Measurements from ENCODE around the gene CMPK1. TPM values are rescaled to one million over a fixed set of nuclear protein-coding genes. Genes with fewer than 3 reads are reported as not detected.

Gene CMPK1, protein sequence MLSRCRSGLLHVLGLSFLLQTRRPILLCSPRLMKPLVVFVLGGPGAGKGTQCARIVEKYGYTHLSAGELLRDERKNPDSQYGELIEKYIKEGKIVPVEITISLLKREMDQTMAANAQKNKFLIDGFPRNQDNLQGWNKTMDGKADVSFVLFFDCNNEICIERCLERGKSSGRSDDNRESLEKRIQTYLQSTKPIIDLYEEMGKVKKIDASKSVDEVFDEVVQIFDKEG
- total RNA-seq = 56.9 and 88.7 TPM in 2 replicates

DNA sequence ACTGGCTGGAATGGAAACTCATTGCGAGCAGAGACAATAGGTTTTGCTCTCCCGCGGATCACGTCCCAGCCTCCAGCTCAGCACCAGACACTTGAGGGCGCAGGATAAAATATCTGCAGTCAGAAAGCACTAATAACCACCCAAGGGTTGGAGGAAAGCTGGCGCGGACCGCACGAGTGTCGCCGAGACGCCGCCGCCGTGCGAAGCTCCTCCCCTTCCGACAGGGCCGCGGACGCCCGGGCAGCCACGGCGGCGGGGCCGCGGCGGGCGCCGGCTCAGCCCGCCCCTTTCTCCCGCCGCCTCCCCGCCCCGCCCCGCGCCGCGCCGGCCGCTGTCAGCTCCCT, at the start of gene CMPK1:
Gene CMPK1, plus strand, starts transcription at position 213 of the 344 bp plus-strand sequence. CDS start 156 bp downstream, outside the sequence.

DNA sequence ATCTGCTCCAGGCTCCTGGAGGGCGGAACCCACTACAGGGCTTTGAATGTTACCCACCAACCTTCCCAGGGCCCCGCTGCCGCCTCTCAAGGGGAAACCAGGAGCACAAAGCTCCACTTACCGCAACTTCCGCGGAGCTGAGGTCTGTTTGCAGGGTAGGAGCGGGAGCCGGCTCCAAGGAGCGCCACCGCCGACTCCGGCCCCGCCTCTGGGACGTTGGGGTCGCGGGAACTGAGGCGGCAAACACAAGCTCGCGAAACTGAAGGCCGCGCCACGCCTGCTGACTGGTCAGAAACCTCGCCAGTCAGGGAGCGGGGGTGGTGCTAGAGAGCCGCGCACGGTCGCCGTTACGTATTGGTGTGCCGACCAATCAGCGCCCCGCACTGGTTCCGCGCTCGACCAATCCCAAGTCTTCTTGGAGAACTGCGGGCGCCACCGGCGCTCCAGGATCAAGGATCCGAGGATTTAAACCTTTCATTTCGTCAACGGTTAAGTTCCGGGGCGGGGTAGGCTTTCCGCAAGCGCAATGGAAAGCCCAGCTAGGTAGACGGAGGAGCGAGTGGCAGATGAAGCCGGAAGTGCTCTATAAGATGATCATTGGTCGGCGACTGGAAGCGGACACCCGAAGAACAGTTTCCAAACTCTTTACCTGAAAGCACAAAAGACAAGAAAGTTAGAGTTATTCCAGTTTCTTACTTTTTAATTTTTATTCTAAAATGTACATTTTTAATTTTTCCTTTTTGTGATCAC, 19.5 kb upstream of the CMPK1 start, which contains the start of gene STIL:
Gene STIL, minus strand, starts transcription at position 233 of the 750 bp plus-strand sequence. CDS start 3,828 bp downstream, outside the sequence.

DNA sequence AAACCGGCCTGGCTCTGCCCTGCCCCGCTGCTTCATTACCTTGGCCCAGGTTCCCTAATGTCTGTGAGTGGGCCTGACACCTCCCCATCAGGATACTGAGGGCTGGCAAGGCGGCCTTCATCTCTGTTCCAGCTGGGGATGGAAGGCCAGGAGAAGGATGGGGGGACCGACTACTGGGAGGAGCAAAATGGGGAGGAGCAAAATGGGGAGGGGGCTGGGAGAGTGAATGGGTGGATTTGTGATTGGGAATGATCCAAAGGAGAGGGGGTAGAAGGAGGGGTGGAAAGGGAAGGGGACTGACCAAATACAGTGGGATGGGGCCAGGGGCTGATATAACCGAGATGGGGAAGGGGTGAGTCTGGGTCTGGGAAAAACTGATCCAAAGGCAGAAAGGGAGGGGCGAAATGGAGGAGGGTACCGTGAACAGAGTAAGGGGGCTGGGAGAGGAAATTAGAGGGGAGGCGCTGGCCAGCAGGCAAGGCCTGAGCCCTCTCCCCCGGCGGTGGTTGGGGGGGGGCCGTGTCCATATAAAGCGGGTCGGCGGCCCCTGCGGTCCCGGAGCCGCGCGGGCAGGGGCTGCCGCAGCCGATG, 82.2 kb downstream of the CMPK1 start, which contains the start of gene FOXE3:
Gene FOXE3, plus strand, starts transcription at position 558 of the 591 bp plus-strand sequence. Its CDS starts 31 bp downstream, at position 589.

Other genes with a start within 250 kb of the CMPK1 start
- not detected in 2 replicates for gene CYP4A22, start 196.3 kb upstream of the CMPK1 start, total RNA-seq
- not detected in 2 replicates for gene PDZK1IP1, start 143.8 kb upstream of the CMPK1 start, total RNA-seq
- gene TAL1, start 101.6 kb upstream of the CMPK1 start, total RNA-seq = not detected in 2 replicates
- gene STIL, start 19.6 kb upstream of the CMPK1 start, total RNA-seq = 7.9 and 8.8 TPM in 2 replicates
- gene FOXE3, start 82.5 kb downstream of the CMPK1 start, total RNA-seq = not detected in 2 replicates
- gene FOXD2, start 104.3 kb downstream of the CMPK1 start, total RNA-seq = under 0.01 TPM in 1 of 2 replicates, not detected in the other